NCI-H1048 (cell line): ENCODE data around the gene BRI3BP.
"Not testable (repeated sequence)": the region's sequence is repeated elsewhere in the genome, so short reads cannot be mapped to it uniquely, and the experiment has no call there.

Experiments
- DNase-seq: peaks from one replicate; lab custom pipeline; 2025; lab: John Stamatoyannopoulos, UW

Gene BRI3BP

DNA sequence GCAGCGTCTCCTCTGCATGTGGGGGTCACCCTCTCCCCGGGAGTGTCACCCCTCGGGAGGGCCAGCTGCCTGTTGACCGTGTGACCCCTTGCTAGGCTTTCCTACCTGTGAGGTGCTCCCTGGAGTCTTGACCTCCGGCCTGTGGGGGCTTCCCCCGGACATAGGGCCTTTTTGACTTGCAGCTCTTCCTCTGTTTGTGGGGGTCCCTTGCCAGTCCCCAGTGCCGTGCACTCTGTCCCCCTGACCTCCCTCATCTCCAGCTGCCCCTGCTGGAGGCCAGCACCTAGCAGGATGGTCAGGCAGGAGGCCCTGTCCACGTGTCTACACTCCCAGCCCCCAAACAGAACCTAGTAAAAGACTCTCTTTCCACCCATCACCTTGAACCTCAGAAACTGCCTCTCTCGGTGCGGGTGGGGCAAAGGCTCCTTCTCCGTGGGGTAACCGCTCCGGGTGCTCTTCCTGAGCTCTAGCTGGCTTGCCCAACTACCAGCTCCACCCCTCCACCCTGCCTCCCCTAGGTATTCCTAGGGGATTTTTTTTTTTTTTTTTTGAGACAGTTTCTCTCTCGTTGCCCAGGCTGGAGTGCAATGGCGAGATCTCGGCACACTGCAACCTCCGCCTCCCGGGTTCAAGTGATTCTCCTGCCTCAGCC is 72.6 kb downstream of the BRI3BP start:
- DNase-seq, result no peak

DNA sequence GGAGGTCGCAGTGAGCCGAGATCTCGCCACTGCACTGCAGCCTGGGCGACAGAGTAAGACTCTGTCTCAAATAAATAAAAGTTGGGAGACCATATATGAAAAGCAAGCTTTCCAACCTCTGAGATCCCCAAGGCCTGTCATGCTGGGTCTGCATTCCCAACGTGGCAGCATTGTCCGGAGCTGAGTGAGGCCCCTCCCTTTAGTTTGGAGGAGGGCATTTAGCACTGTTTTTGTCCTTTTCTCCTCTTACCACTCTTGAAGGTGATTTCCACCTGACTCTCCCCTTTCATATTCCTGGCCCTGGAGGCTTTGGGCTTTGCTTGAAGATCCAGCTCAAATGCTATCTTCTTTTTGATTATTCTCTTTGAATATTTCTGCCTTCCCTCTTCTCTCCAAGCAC is 74.9 kb downstream of the BRI3BP start:
- no peak for DNase-seq

DNA sequence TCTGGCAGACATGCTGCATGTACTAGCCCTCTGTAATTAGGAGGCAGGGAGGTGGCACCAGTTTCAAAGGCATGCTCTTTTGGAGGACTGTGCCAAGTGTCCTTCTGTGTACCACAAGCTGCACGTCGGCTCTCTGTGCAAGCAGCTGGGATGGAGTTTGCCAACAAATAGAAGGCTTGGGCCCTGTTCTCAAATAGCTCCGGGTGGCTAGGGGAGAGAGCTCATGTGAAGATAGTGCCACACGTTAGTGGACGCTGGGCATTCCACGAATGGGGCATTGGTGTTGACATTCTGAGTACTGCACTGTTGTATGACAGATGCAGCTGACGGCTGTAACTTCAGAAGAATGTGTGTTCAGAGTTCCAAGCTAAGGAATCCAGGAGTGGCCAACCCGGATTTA is 76.2 kb downstream of the BRI3BP start:
- no peak for DNase-seq

DNA sequence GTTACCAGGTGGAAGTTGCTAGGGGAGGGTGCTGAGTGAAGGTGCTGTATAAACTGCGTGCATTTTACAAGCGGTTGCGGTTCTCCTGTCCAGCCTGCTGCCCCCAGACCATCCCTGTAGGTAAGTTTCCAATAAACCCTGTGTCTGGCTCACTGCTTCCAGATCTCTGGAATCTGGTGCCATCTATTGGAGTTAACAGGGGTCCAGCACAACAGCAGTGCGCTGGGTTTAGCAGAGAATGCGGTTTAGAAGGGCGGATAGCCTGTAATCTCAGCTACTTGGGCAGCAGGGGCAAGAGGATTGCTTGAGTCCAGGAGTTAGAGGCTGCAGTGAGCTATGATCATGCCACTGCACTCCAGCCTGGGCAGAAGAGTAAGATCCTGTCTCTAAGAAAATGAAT is 76.7 kb downstream of the BRI3BP start:
- DNase-seq, result no peak

DNA sequence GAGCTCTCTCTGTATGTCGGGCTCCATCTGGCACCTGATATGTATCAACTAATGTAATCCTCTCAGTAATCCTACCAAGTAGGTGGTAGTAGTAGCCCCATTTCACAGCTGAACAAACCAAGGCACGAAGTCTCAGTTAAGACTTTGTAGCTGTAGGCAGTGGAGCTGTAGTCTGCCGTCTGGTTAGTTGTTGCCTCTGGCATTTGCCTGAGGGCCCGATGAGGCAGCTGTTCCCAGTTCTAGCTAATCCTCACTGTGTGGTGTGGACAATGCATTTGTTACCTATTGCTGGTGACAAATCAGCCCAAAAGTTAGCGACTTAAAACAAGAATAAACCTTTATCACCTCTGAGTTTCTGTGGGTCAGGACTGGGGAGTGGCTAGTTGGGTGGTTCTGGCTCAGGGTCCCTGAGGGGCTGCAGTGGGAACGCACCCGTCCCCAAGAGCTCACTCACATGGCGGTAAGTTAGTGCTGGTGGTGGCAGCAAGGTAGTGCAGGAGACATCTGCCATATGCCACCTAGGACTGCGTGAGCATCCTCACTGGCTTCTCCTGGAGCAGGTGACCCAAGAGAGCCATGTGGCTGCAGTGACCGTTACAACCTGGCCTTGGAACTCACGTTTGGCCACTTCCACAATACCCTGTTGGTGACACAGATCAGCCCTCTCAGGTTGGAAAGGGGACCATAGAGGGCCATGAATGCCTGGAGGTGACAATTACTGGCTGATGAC is 77.4 kb downstream of the BRI3BP start:
- DNase-seq, result no peak

GRCh38 chr12:125071456-125071855 is 78.0 kb downstream of the BRI3BP start:
- DNase-seq, result peak; percentile 74

GRCh38 chr12:125072496-125072895 is 79.1 kb downstream of the BRI3BP start:
- DNase-seq, result no peak

- not testable (repeated sequence) for DNase-seq
Observed at GRCh38 chr12:125074294-125074693, 80.8 kb downstream of the BRI3BP start.

DNA sequence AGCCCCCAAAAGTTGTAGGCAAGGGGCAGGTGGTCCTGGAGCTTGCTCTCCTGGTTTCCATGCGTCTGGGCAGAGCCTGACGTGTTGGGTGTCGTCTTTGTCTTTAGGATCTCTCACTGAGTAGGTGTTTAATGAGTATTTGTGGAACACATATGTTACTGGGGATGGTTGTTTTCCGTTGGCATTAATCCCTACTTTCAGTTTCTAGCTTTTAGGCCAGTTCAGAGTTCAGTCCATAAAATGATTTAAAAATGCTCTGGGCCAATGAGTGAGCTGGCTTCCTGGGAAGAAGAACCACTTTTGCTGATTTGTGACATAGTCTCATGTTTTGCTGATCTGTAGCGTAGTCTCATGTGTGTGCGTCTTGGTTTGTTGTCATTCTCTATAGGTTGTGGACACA is 82.7 kb downstream of the BRI3BP start:
- no peak for DNase-seq

GRCh38 chr12:125079084-125079483 is 85.6 kb downstream of the BRI3BP start:
- DNase-seq, result no peak

DNA sequence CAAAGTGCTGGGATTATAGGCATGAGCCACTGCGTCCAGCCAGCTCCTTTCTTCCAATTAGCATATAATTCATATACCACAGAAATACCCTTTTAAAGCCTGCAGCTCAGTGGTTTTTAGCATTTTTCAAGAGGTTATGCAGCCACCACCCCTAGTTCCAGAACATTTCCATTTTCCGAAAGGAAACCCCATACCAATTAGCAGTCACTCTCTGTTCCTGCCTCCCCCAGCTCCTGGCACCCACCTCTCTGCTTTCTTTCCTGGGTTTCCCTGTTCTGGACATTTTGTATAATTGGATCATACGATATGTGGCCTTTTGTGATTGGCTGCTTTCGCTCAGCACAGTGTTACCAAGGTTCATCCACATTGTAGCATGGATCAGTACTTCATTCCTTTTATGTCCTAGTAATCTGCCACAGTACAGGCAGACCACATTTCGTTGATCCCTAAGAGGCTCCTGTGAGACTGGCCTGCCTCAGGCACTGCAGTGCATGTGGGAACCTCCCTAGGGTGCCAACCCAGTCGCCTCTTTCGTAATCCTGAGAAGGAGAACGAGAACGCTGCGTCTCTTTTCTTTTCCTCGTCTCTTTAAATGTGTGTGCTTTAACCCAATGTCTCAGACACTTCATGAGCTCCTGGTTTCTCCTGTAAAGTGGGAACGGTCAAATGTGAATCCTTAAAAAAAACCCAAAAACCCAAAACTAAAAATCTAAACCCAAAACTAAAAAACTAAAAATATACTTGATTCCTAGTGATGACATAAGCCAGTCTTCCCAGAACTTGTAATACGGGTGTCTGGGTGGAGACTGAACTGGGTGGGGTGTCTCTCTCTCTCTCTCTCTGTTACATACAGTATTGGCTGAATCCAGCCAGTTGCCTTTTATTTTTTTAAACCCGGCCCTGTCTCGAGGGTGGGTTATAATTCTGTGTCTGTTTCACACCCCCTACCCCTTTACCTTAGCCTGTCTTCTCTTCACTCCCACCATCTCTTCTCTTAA is 86.5 kb downstream of the BRI3BP start:
- DNase-seq, result no peak
